A673 (cell line): Measurements from ENCODE around the gene UPK2.

Source experiments
- CTCF ChIP-seq: fragments of 300-800, 200-600 bp; sonication (generic); conservative IDR thresholded peaks from 2 replicates; pipeline ENCODE4 v1.5.1; 2017; ENCODE audit warnings: low read depth, mild to moderate bottlenecking, antibody characterized with exemption, low read length, moderate library complexity, mixed read lengths
- EZH2 ChIP-seq: fragments of 200-600 bp; sonication (generic); IDR thresholded peaks from 2 replicates; pipeline ENCODE4 v1.6.1; 2017; ENCODE audit warnings: borderline replicate concordance, low read depth, mild to moderate bottlenecking, mixed read lengths, antibody characterized with exemption, low read length; ENCODE audit not compliant: poor library complexity, severe bottlenecking

GRCh38 chr11:118938491-118939403 is 17.4 kb upstream of the UPK2 start:
- TF ChIP-seq CTCF = no peak
- TF ChIP-seq EZH2 = no peak
